ENCODE data around the gene WFDC1.

WFDC1 gene

DNA sequence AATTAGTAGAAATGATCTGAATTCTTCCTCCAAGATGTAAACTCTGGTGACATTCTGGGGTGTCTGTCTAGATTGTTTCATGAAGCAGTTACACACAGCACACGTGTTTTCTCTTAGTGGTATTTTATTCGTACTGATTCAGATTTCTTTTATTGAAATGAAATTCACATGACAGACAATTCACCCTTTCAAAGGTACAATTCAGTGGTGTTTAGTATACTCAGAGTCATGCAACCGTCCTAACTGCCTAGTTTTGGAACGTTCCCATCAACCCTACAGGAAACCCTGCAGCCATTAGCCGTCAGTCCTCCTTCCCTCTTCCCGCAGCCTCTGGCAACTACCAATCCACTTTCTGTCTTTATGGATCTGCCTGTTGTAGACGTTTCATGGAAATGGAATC lies 8.8 kb downstream of the WFDC1 start:
- DNase-seq, result no peak

- DNase-seq, result no peak
These were observed 11.9 kb downstream of the WFDC1 start for GRCh38 chr16:84306564-84306963.

- DNase-seq, result no peak
These were observed 12.7 kb downstream of the WFDC1 start for GRCh38 chr16:84307209-84307954.

GRCh38 chr16:84308120-84308519 lies 13.4 kb downstream of the WFDC1 start:
- no peak for DNase-seq

DNA sequence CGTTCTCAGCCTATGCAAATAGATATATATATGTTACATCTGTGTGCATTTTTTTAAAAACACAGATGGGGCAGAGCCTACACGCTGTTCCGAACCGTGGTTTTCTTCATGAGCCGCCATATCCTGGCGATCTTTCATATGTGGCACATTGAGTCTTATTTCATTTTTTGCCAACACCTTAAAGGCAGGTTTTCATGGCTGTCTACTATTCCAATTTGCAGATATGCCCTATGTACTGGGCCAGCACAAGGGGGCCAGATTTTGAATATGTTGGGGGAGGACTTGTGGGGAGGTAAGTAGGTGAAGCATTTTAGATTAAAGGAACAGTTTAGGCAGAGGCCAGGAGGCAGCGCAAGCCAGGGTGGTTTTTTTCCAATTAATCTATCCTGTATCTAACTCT lies 16.0 kb downstream of the WFDC1 start:
- DNase-seq, result no peak

DNA sequence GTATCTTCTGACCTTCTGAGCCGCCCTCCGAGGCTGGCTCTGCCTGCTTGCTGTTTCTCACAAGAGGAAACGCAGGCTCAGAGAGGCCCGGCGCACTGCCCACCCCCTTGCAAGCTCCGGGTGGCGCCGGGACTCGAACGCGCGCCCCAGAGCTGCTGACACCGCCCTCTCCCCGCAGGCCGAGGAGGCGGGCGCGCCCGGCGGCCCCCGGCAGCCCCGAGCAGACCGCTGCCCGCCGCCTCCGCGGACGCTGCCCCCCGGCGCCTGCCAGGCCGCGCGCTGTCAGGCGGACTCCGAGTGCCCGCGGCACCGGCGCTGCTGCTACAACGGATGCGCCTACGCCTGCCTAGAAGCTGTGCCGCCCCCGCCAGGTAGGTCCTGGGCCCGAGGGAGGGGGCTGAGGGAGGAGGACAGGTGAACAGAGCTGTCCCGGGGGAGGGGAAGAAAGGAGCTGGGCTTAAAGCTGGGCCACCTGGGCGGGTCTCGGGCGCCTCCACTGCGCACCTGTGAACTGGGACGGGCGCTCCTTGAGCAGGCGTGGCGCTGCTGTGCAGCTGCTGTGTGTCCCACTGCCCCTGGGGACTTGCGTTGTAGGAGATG lies 18.2 kb downstream of the WFDC1 start:
- DNase-seq, result no peak

DNA sequence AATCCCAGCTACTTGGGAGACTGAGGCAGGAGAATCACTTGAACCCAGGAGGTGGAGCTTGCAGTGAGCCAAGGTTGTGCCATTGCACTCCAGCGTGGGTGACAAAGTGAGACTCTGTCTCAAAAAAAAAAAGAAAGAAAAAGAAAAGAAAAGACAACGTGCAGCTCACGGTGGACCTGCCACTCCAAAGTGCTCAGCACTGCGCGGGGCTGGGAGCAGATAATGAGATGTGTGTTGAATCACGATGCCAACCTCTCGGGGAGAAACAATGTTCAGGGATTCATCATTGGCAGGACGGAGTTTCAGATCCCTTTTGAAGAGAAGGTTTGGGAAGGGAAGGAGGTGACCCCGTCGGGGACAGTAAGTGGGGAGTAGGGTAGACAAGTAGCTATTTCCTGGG lies 19.2 kb downstream of the WFDC1 start:
- DNase-seq, result no peak

DNA sequence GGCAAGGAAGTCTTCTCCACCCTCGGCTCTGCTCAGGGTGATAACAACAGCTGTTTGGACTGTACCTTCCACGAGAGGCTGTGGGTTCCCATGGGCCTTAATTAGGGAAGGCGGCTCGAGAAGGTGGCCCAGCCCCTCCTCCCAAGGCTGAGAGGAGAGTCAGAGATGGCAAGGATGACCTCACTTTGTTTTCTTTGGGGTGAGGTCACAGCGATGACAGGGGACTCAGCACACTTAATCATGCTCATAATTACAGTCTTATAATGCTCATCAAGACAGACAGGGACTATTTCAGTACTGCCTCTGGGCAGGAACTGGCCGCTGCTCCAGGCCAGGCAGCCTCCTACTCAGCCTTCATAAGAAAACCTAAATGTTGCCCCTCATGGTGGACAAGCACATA lies 19.7 kb downstream of the WFDC1 start:
- DNase-seq, result no peak

- no peak for DNase-seq
These were observed 20.1 kb downstream of the WFDC1 start for GRCh38 chr16:84314814-84315213.

DNA sequence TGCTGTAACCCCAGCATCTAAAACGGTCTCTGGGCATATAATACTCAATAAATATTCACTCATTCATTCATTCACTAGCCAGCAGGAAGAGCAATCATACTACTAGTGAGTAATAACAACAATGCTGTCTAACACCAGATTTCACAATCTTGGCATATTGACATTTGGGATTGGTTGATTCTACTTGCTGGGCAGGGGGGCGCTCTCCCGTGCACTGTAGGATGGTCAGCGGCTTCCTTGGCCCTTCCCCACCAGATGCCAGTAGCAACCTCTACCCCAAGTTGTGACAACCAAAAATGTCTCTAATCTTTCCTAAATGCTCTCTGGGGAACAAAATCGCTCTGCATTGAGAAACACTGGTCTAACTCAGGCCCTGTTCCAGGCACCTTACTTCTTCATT lies 20.7 kb downstream of the WFDC1 start:
- no peak for DNase-seq

DNA sequence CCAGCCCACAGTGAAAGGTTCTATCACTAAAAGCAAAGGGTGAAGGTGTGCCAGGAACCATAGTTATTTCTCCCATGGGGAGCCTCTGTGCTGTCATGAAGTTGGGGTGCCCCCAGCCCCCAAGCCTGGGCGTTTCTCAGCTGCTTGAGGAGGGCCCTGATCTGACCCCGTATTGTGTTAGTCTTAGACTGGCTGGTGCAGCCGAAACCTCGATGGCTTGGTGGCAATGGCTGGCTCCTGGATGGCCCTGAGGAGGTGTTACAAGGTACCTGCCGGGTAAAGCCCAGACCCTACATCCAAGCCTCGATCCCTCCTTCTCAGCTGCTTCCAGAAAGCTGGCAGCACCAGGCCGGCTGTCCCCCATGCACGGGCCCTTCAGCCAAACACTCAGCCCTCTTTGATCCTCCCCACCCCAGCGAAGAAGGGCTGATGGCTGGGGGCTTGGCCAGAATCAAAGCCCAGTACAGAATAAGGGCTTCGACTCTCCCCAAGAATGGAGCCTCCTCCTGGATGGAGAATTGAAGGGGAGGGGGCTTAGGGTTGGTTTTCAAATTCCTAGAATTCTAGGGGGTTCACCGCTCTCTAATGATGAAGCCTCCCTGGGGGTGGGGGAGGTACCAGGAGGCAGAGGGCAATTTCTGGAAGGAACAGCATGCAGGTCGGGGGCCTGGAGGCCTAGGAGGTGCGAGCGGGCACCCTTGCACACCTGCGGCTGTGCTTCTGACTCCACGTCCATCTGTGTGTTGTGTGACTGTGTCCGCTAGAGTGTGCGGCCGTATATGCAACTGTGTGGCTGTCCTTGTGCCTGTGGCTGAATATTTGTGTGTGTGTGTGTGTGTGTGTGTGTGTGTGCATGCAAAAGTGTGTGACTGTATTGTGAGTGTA lies 23.7 kb downstream of the WFDC1 start:
- no peak for DNase-seq

GRCh38 chr16:84319146-84319760 lies 24.6 kb downstream of the WFDC1 start:
- DNase-seq, result no peak

DNA sequence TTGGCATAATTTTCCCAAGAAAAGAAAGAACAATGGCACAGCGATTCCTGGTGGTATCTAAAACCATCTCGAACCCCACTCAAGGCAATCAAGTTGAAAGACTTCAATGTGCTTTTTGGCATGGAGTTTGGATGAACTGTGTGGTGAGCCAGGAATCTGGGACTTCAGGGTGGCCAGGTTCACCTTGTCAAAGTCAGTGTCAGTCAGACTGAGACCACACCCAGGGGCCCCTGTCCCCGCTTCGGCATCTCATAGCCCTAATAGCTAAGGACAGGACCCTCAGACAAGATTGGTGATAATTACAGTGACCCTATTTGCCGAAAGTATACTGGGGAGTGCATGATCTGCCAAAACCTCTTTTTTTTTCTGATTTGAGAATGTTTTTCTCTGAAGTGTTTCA lies 25.8 kb downstream of the WFDC1 start:
- DNase-seq, result no peak

DNA sequence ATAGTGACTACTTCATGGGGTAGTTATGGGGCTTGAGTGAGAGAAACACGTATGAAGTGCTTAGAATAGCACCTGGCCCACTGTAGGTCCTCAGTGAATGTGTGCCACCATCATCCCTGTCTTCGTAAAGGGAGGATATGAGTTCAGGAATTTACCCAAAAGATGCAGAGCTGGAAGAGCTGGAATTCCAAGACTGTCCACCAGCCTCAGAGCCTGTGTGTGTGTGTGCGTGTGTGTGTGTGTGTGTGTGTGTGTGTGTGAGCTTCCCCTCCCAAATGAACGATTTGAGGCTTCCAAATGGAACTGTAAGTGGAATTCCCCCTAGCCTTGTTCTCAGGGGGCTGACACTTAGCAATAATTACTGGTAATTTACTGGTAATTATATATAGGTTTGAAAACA lies 27.3 kb downstream of the WFDC1 start:
- DNase-seq, result no peak

DNA sequence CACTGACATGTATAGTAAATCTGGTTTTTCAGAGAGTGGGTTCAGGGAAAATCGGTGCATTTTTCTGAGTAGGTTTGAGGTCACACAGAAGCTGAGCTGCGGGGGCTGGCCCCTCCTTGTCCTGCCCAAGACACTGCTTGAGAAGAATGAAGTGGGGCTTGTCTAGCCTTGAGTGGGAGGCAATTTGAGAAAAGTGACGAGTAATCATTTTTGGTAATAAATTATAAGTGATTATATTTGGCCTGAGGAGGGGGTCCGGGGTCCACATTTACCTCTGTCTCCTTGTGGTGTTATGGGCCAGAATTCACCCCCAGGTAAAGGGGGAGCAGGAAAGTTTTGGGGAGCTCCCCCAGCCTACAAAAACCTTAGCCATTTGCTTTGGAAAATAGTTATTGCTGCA lies 28.1 kb downstream of the WFDC1 start:
- no peak for DNase-seq

GRCh38 chr16:84323606-84324005 lies 28.9 kb downstream of the WFDC1 start:
- no peak for DNase-seq

GRCh38 chr16:84324434-84325262 lies 30.0 kb downstream of the WFDC1 start:
- DNase-seq, result no peak

- no peak for DNase-seq
These were observed 31.9 kb downstream of the WFDC1 start for GRCh38 chr16:84326545-84326944.

DNA sequence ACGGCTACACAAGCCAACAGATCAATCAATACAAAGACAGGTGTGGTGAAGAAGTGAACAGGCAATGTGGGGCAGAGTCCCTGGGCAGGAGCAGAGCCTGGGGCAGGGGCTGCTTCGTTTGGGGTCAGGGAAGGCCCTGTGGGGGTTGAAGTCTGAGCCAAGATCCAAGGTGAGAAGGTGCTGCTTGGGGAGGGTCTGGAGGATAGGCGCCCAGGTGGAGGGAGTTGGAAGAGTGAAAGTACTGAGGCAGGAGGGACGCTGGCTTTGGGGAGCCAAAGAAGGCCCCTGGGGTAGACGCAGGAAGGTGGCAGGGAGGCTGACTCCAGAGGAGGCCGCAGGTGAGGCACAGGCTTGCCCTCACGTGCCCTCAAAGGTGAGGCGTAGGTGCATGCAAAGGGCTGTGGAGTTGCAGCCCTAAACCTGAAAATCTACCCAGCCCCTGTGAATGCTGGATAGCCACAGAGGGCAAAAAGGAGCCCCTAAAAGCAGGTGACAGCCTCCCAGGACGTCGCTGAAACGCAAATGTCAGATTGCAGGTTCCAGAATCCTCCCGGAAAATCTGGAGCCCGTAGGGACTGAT lies 33.3 kb downstream of the WFDC1 start:
- no peak for DNase-seq

GRCh38 chr16:84329016-84329415 lies 34.3 kb downstream of the WFDC1 start:
- DNase-seq, result no peak

DNA sequence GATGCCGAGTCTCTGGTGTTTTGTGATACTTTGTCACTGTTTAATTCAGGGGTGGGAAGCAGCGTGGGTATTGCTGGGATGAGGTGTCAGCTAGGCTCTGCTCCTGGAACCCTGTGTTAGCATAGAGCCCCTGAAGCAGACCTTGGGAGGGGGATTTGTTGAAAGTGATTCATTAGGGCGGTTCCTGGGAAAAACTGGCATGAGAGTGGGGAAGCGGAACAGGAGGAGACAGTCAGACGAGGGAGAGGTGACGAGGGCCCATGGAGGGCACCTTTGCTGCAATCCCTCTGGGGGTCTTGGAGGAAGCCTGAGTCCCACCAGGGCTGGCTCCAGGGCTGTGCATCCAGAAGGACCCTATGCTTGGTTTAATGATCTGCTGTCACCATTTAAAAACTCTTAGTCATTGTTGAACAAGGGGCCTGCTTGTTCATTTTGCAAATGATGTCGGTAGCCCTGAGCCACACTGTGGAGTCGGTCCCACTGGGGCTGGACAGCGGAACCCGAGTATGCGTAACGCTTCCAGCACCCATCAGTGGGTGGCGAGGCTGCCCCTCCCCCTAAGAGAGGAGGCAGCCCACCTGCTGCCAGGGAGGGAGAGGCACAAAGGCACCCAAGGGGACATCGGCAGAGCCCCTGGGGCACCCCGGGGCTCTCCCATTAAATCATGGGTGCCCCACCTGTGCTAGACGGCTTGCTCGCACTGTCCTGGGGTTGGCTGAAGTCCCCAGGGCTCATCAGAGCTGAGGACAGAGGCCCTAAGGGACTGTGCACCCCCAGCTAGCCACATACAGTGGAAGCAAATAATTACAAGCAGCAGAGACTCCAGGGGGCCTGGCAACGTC lies 35.4 kb downstream of the WFDC1 start:
- DNase-seq, result no peak

All from SIG-M5 (cell line).